Neuronal stem cell (in vitro differentiated cells): ENCODE results near the gene RAPGEF3.

Source experiments
- DNase-seq: peaks from one replicate; pipeline ENCODE4 v3.0.0-alpha.2; 2013; ENCODE audit warnings: low spot score
- H2AFZ ChIP-seq: one replicate; pipeline ENCODE4 v1.6.1; 2013; ENCODE audit warnings: mild to moderate bottlenecking, low read length, inconsistent platforms
- H2AK5ac ChIP-seq: 2 replicates; pipeline ENCODE4 v1.6.1; 2013; ENCODE audit warnings: low read depth, mild to moderate bottlenecking, inconsistent platforms, low read length, moderate library complexity, mixed read lengths
- H2BK120ac ChIP-seq: 2 replicates; pipeline ENCODE4 v1.6.1; 2013; ENCODE audit warnings: low read depth, mild to moderate bottlenecking, inconsistent platforms, low read length, moderate library complexity, mixed read lengths
- H2BK12ac ChIP-seq: one replicate; pipeline ENCODE4 v1.6.1; 2013; ENCODE audit warnings: low read length, inconsistent platforms
- H2BK15ac ChIP-seq: 2 replicates; pipeline ENCODE4 v1.6.1; 2013; ENCODE audit warnings: mild to moderate bottlenecking, low read length, inconsistent platforms, mixed read lengths
- H2BK5ac ChIP-seq: one replicate; pipeline ENCODE4 v1.6.1; 2013; ENCODE audit warnings: inconsistent platforms, mild to moderate bottlenecking, low read length, moderate library complexity
- H3K14ac ChIP-seq: one replicate; pipeline ENCODE4 v1.6.1; 2013; ENCODE audit warnings: low read length, inconsistent platforms
- H3K18ac ChIP-seq: 2 replicates; pipeline ENCODE4 v1.6.1; 2013; ENCODE audit warnings: low read length, inconsistent platforms
- H3K23ac ChIP-seq: 2 replicates; pipeline ENCODE4 v1.6.1; 2013; ENCODE audit warnings: low read depth, mild to moderate bottlenecking, mixed read lengths, low read length, inconsistent platforms; ENCODE audit not compliant: poor library complexity
- H3K27ac ChIP-seq: replicated peaks from 3 replicates; pipeline ENCODE4 v1.5.1; 2013; ENCODE audit warnings: low read length, inconsistent platforms
- H3K27me3 ChIP-seq, 3 experiments: 2 replicates each; pipeline ENCODE4 v1.6.1; 2013; ENCODE audit warnings: low read length in 3 of 3, mild to moderate bottlenecking in 2 of 3, inconsistent platforms in 1 of 3, low read depth in 1 of 3, mixed read lengths in 1 of 3, moderate library complexity in 1 of 3; ENCODE audit not compliant: control insufficient read depth in 3 of 3, insufficient read depth in 3 of 3
- H3K36me3 ChIP-seq, 2 donors: replicated peaks in 1 of 2; 2 replicates each; pipeline ENCODE4 v1.6.1; 2013; ENCODE audit warnings: low read length in 2 of 2; ENCODE audit not compliant: control insufficient read depth in 2 of 2, insufficient read depth in 2 of 2
- H3K4ac ChIP-seq: 2 replicates; pipeline ENCODE4 v1.6.1; 2013; ENCODE audit warnings: inconsistent platforms, mild to moderate bottlenecking, low read length, moderate library complexity
- H3K4me1 ChIP-seq, 2 donors: 1 replicate in 1 of 2; 2 replicates in 1 of 2; pipeline ENCODE4 v1.6.1; 2013; ENCODE audit warnings: low read length in 2 of 2, low read depth in 1 of 2; ENCODE audit not compliant: control insufficient read depth in 2 of 2, insufficient read depth in 1 of 2
- H3K4me2 ChIP-seq: one replicate; pipeline ENCODE4 v1.6.1; 2013; ENCODE audit warnings: mild to moderate bottlenecking, low read length, inconsistent platforms; ENCODE audit not compliant: insufficient read depth, poor library complexity, severe bottlenecking
- H3K4me3 ChIP-seq, 2 donors: 2 replicates each; pipeline ENCODE4 v1.5.1; 2013; ENCODE audit warnings: low read length in 2 of 2, mild to moderate bottlenecking in 2 of 2, inconsistent platforms in 1 of 2, moderate library complexity in 1 of 2
- H3K79me1 ChIP-seq: one replicate; pipeline ENCODE4 v1.6.1; 2013; ENCODE audit warnings: low read depth, mild to moderate bottlenecking, inconsistent platforms, low read length, moderate library complexity
- H3K9ac ChIP-seq: one replicate; pipeline ENCODE4 v1.6.1; 2013; ENCODE audit warnings: mild to moderate bottlenecking, low read depth, low read length, inconsistent platforms; ENCODE audit not compliant: poor library complexity
- H3K9me3 ChIP-seq, 2 donors: replicated peaks in 1 of 2; 2 replicates each; pipeline versions ENCODE3 to v1.6.1; 2013; ENCODE audit warnings: low read length in 2 of 2, mild to moderate bottlenecking in 2 of 2, inconsistent platforms in 1 of 2, low read depth in 1 of 2, mixed read lengths in 1 of 2, moderate library complexity in 1 of 2; ENCODE audit not compliant: control insufficient read depth in 2 of 2, insufficient read depth in 1 of 2
- H4K8ac ChIP-seq: one replicate; pipeline ENCODE4 v1.6.1; 2013; ENCODE audit warnings: low read depth, mild to moderate bottlenecking, inconsistent platforms, low read length, moderate library complexity
- H4K91ac ChIP-seq: one replicate; pipeline ENCODE4 v1.6.1; 2013; ENCODE audit warnings: low read length, low read depth, mild to moderate bottlenecking, inconsistent platforms; ENCODE audit not compliant: poor library complexity
- WGBS, 2 donors: extraction: QIAGEN DNeasy Blood & Tissue Kit; methylation state at CpG; one replicate each; pipeline ENCODE4 v1.1.7; 2013; ENCODE audit warnings: missing lambda C conversion rate in 2 of 2, mixed read lengths in 1 of 2; ENCODE audit not compliant: insufficient read length in 2 of 2, insufficient replicate concordance in 1 of 2; ENCODE audit errors: extremely low coverage in 2 of 2; 5-methylcytosine and 5-hydroxymethylcytosine counted together

Gene RAPGEF3

GRCh38 chr12:47786662-47787280, 28.1 kb upstream of the RAPGEF3 start:
- H3K23ac ChIP-seq: no peak overlapping the region
- no peaks in the 10 kb centered on the region for H3K27me3 ChIP-seq
- H3K79me1 ChIP-seq: no peaks in the 10 kb centered on the region
- H3K4me2 ChIP-seq: no peak overlapping the region
- H4K8ac ChIP-seq: no peak overlapping the region
- H3K9ac ChIP-seq: no peak overlapping the region
- no peak overlapping the region for H2BK120ac ChIP-seq
- no peak overlapping the region for H2AFZ ChIP-seq
- no CpG with 5 or more reads among the region's 10 CpGs for WGBS, 2 donors
- H3K36me3 ChIP-seq: peaks cover 59 to 98% of the 10 kb centered on the region in 2 donors
- no peak overlapping the region for H3K4me3 ChIP-seq
- no peak overlapping the region for H2BK12ac ChIP-seq
- no peak overlapping the region for H2AK5ac ChIP-seq
- no peak overlapping the region for H3K18ac ChIP-seq
- H4K91ac ChIP-seq: no peak overlapping the region
- H3K4ac ChIP-seq: no peak overlapping the region
- no peak for DNase-seq
- no peaks in the 10 kb centered on the region for H3K4me1 ChIP-seq
- H2BK5ac ChIP-seq: no peak overlapping the region
- no peak overlapping the region for H3K14ac ChIP-seq
- H2BK15ac ChIP-seq: no peak overlapping the region
- no peaks in the 10 kb centered on the region for H3K9me3 ChIP-seq
- no peak overlapping the region for H3K27ac ChIP-seq

GRCh38 chr12:47785887-47786661, 27.4 kb upstream of the RAPGEF3 start:
- Histone ChIP-seq H2AK5ac (no peak overlapping the region), H3K27me3 (no peaks in the 10 kb centered on the region), H2BK15ac (no peak overlapping the region), H3K4me3 (no peak overlapping the region), H3K9ac (no peak overlapping the region), H4K91ac (no peak overlapping the region), H3K36me3 (peaks cover 61 to 100% of the 10 kb centered on the region in 2 donors), H2BK120ac (no peak overlapping the region), H3K23ac (no peak overlapping the region), H4K8ac (no peak overlapping the region), H2AFZ (no peak overlapping the region), H3K18ac (no peak overlapping the region), H3K4me1 (no peaks in the 10 kb centered on the region), H2BK5ac (no peak overlapping the region), H3K4ac (no peak overlapping the region), H3K14ac (no peak overlapping the region), H2BK12ac (no peak overlapping the region), H3K4me2 (no peak overlapping the region), H3K79me1 (no peaks in the 10 kb centered on the region), H3K9me3 (no peaks in the 10 kb centered on the region), H3K27ac (no peak overlapping the region)
- DNase-seq: no peak
- no CpG with 5 or more reads among the region's 11 CpGs for WGBS, 2 donors

GRCh38 chr12:47785036-47785886, 26.6 kb upstream of the RAPGEF3 start:
- Histone ChIP-seq H3K4me3 (no peak overlapping the region), H2AFZ (no peak overlapping the region), H3K4me1 (no peaks in the 10 kb centered on the region), H2BK12ac (no peak overlapping the region), H3K27ac (no peak overlapping the region), H3K9me3 (no peaks in the 10 kb centered on the region), H3K4ac (no peak overlapping the region), H3K23ac (no peak overlapping the region), H3K18ac (no peak overlapping the region), H3K36me3 (peaks cover 56 to 96% of the 10 kb centered on the region in 2 donors), H2BK120ac (no peak overlapping the region), H3K79me1 (no peaks in the 10 kb centered on the region), H2BK15ac (no peak overlapping the region), H2BK5ac (no peak overlapping the region), H3K27me3 (no peaks in the 10 kb centered on the region), H2AK5ac (no peak overlapping the region), H3K4me2 (no peak overlapping the region), H3K14ac (no peak overlapping the region), H4K8ac (no peak overlapping the region), H3K9ac (no peak overlapping the region), H4K91ac (no peak overlapping the region)
- no peak for DNase-seq
- no CpG with 5 or more reads among the region's 15 CpGs for WGBS, 2 donors
